Kidney (tissue), 14 donors: ENCODE results near the gene DNAJC21. TPM values are rescaled to one million over a fixed set of nuclear protein-coding genes. Genes with fewer than 3 reads are reported as not detected.

Source experiments
- DNase-seq, 5 donors: peaks; one replicate each; pipeline ENCODE4 v3.0.0-alpha.2; 2013 to 2020
- FAIRE-seq: peaks from 2 replicates; lab custom pipeline; 2012; peaks lifted over from hg19 to GRCh38; lab: Jason Lieb, UNC
- H3K27ac ChIP-seq, 2 donors: one replicate each; pipeline ENCODE4 v1.7.0; 2013; ENCODE audit warnings: low read depth in 2 of 2, low read length in 2 of 2, inconsistent platforms in 1 of 2
- H3K27me3 ChIP-seq: one replicate; pipeline ENCODE4 v1.7.1; 2013; ENCODE audit warnings: low read length, inconsistent platforms; ENCODE audit not compliant: control insufficient read depth, insufficient read depth
- H3K36me3 ChIP-seq, 3 donors: one replicate each; pipeline versions ENCODE4 v1.7.0 to v1.7.1; 2013; ENCODE audit warnings: low read length in 3 of 3, control low read depth in 1 of 3, inconsistent platforms in 1 of 3; ENCODE audit not compliant: insufficient read depth in 3 of 3, control insufficient read depth in 2 of 3
- H3K4me1 ChIP-seq, 3 donors: one replicate each; pipeline versions ENCODE4 v1.7.0 to v1.7.1; 2013; ENCODE audit warnings: low read length in 3 of 3, inconsistent platforms in 1 of 3, low read depth in 1 of 3; ENCODE audit not compliant: control insufficient read depth in 2 of 3, insufficient read depth in 2 of 3
- H3K4me3 ChIP-seq, 3 donors: one replicate each; pipeline versions ENCODE4 v1.7.0 to v1.8.1; 2013; ENCODE audit warnings: low read length in 3 of 3, control low read depth in 1 of 3, inconsistent platforms in 1 of 3
- H3K9ac ChIP-seq, 3 donors: one replicate each; pipeline versions ENCODE4 v1.7.0 to v1.7.1; 2013; ENCODE audit warnings: low read length in 3 of 3, control low read depth in 1 of 3, inconsistent platforms in 1 of 3
- H3K9me3 ChIP-seq, 3 donors: one replicate each; pipeline versions ENCODE4 v1.7.0 to v1.7.1; 2013; ENCODE audit warnings: low read length in 3 of 3, control low read depth in 1 of 3, inconsistent platforms in 1 of 3; ENCODE audit not compliant: control insufficient read depth in 2 of 3, insufficient read depth in 1 of 3
- CTCF ChIP-seq: IDR thresholded peaks from 3 replicates; pipeline ENCODE4 v1.5.1; 2012; ENCODE audit warnings: mild to moderate bottlenecking, moderate library complexity, borderline replicate concordance; ENCODE audit not compliant: insufficient read depth; ENCODE audit errors: extremely low read depth
- intact Hi-C: fragments of 100-400 bp; cut with DNase I; formaldehyde crosslinking; loops from one replicate; pipeline ENCODE4 v1.11.1; 2022
- polyA plus RNA-seq: library from polyadenylated mRNA; stranded (reverse); fragments of 350-450 nt; fragmentation: Illumina TruSeq; extraction: RNeasy Lipid Tissue Mini Kit (QIAGEN cat#74804); gene quantifications from one replicate; pipeline ENCODE4 v1.2.3, GENCODE V29; 2014; ENCODE audit warnings: low read depth, low replicate concordance; ENCODE audit not compliant: insufficient read depth
- total RNA-seq: library from RNA; stranded (reverse); fragmentation: NEBNext Ultra II Directional; extraction: Animal tissue kit (Norgen Biotek cat#: 25700); gene quantifications from one replicate; pipeline ENCODE4 v1.2.1, GENCODE V29; 2021
- donor health status: control.
- donor health status: control.
- donor health status: control.
- donor health status: control.
- donor health status: control.
- donor health status: DM: yes; HTN: yes; CAD: no.
- donor health status: Normal renal cell carcinoma (clear cell type).

The DNAJC21 gene
- total and polyA plus RNA-seq, 2 donors from 2014 or later = 24.5 to 45.0 TPM

DNA sequence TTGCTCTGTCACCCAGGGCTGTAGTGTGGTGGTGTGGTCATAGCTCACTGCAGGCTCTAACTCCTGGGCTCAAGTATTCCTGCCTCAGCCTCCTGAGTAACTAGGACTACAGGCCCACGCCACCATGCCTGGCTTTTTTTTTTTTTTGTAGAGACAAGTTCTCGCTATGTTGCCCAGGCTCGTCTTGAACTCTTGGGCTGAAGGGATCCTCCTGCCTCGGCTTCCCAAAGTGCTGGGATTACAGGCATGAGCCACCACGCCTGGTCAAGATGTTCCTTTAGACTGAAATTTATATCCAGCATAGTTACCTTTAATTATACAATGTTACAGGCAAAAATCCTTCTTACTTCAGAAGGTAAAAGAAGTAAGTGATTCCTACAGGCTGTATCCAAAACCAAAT is 1.6 kb upstream of the DNAJC21 start:
- intact Hi-C loops = no loop called here
- DNase-seq (no peak), FAIRE-seq (no peak)
- no peak overlapping the region for H3K4me3 ChIP-seq
- H3K36me3 ChIP-seq = peaks cover 2 to 16% (median 6%) of the 10 kb centered on the region in 3 donors
- H3K9me3 ChIP-seq = no peaks in the 10 kb centered on the region
- no peaks in the 10 kb centered on the region for H3K27me3 ChIP-seq
- TF ChIP-seq CTCF = no peak
- no peak overlapping the region for H3K9ac ChIP-seq
- H3K27ac ChIP-seq = no peak overlapping the region
- H3K4me1 ChIP-seq = peaks cover 0 to 4% (median 4%) of the 10 kb centered on the region in 3 donors

GRCh38 chr5:34928267-34928666 is 1.1 kb upstream of the DNAJC21 start:
- intact Hi-C loops = no loop called here
- TF ChIP-seq CTCF = no peak
- H3K9me3 ChIP-seq = no peaks in the 10 kb centered on the region
- FAIRE-seq (no peak), DNase-seq (no peak)
- H3K27ac ChIP-seq = no peak overlapping the region
- H3K36me3 ChIP-seq = peaks cover 2 to 13% (median 6%) of the 10 kb centered on the region in 3 donors
- no peak overlapping the region for H3K9ac ChIP-seq
- no peaks in the 10 kb centered on the region for H3K27me3 ChIP-seq
- peaks cover 0 to 4% (median 4%) of the 10 kb centered on the region in 3 donors for H3K4me1 ChIP-seq
- H3K4me3 ChIP-seq = no peak overlapping the region

DNA sequence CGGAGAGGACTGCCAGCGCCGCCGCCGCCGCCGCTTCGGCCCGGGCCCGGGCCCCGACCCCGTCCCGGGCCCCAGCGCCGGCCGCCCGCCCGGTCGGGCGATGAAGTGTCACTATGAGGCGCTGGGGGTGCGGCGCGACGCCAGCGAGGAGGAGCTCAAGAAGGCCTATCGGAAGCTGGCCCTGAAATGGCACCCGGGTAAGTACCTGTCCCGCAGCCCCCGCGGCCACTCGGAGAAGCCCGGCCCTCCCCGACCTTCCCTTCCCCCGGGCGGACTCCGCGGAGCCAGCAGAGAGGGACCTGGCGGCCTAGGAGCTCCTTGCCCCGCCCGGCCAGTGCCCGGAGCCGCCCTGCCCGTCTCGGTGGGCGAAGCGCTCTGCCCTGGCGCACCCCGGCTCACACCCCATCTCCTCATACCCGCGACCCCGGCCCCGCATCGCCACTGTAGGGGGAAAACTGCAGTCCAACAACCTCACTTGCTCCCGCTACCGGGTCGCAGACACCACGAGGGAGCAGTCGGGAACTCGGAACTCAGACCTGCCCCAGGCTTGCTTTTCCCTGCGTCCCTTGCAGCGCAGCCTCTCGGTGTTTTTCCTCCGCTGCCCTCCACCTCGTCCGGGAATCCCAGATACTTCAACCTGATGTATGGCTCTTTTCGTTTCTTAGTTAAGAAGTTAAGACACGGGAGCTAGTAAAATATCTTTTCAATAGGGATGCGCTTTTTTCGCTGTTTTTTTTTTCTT is 532 bp downstream of the DNAJC21 start:
- H3K4me1 ChIP-seq = peaks cover 0 to 4% (median 4%) of the 10 kb centered on the region in 3 donors
- peak overlapping the region; percentile 90 to 91 for H3K27ac ChIP-seq
- FAIRE-seq (no peak), DNase-seq (peak; percentile 85 to 97 (median 93))
- H3K9me3 ChIP-seq = no peaks in the 10 kb centered on the region
- no peak for TF ChIP-seq CTCF
- intact Hi-C loops = no loop called here
- H3K36me3 ChIP-seq = peaks cover 0 to 10% (median 0%) of the 10 kb centered on the region in 3 donors
- H3K27me3 ChIP-seq = no peaks in the 10 kb centered on the region
- H3K4me3 ChIP-seq = peak overlapping the region; percentile 70 to 90 (median 83)
- peak overlapping the region; percentile 31 to 86 (median 78) for H3K9ac ChIP-seq
